ENCODE data around the gene KLHL1. TPM values are rescaled to one million over a fixed set of nuclear protein-coding genes. Genes with fewer than 3 reads are reported as not detected.

The KLHL1 gene
- total RNA-seq, 1 experiment from 2014 or later, result not detected

DNA sequence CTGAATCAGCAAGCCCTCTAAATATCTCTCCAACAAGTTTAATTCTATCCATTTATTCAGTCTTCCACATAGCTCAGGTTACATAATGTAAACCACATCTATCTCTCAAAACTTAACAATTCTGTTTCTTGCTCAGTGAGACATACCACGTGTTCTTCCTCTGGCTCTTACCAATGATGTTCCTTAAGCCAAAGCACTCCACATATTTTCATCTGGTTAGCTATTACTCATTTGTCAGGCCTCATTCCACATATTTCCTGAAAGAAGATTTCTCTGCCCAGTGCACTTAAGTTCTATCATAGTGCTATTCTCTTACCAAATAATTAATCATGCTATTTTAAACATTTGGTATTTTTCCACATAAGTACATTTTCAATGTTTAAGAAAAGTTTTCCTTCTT is 403.9 kb downstream of the KLHL1 start:
- POLR2A ChIA-PET, result no interaction called here
- TF ChIP-seq, protein P1, sequence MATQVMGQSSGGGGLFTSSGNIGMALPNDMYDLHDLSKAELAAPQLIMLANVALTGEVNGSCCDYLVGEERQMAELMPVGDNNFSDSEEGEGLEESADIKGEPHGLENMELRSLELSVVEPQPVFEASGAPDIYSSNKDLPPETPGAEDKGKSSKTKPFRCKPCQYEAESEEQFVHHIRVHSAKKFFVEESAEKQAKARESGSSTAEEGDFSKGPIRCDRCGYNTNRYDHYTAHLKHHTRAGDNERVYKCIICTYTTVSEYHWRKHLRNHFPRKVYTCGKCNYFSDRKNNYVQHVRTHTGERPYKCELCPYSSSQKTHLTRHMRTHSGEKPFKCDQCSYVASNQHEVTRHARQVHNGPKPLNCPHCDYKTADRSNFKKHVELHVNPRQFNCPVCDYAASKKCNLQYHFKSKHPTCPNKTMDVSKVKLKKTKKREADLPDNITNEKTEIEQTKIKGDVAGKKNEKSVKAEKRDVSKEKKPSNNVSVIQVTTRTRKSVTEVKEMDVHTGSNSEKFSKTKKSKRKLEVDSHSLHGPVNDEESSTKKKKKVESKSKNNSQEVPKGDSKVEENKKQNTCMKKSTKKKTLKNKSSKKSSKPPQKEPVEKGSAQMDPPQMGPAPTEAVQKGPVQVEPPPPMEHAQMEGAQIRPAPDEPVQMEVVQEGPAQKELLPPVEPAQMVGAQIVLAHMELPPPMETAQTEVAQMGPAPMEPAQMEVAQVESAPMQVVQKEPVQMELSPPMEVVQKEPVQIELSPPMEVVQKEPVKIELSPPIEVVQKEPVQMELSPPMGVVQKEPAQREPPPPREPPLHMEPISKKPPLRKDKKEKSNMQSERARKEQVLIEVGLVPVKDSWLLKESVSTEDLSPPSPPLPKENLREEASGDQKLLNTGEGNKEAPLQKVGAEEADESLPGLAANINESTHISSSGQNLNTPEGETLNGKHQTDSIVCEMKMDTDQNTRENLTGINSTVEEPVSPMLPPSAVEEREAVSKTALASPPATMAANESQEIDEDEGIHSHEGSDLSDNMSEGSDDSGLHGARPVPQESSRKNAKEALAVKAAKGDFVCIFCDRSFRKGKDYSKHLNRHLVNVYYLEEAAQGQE (IDR thresholded peaks at IDR 0.05; ENCODE audit: insufficient read depth in 1 of 2, low read depth in 2 of 2, low read length in 1 of 2), result no peak
- TF ChIP-seq TCF7L2 (IDR thresholded peaks at IDR 0.05; ENCODE audit: low read depth, low read length) (no peak), SIN3A (IDR thresholded peaks at IDR 0.05; ENCODE audit: borderline replicate concordance, insufficient read depth, low read depth, low read length) (no peak), POLR2AphosphoS5 (IDR thresholded peaks at IDR 0.05; ENCODE audit: low read depth, low read length) (no peak)
- TF ChIP-seq, protein P2, sequence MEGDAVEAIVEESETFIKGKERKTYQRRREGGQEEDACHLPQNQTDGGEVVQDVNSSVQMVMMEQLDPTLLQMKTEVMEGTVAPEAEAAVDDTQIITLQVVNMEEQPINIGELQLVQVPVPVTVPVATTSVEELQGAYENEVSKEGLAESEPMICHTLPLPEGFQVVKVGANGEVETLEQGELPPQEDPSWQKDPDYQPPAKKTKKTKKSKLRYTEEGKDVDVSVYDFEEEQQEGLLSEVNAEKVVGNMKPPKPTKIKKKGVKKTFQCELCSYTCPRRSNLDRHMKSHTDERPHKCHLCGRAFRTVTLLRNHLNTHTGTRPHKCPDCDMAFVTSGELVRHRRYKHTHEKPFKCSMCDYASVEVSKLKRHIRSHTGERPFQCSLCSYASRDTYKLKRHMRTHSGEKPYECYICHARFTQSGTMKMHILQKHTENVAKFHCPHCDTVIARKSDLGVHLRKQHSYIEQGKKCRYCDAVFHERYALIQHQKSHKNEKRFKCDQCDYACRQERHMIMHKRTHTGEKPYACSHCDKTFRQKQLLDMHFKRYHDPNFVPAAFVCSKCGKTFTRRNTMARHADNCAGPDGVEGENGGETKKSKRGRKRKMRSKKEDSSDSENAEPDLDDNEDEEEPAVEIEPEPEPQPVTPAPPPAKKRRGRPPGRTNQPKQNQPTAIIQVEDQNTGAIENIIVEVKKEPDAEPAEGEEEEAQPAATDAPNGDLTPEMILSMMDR (IDR thresholded peaks at IDR 0.05), result no peak
- no peaks in the 10 kb centered on the region for H3K36me3 ChIP-seq (ENCODE audit: control insufficient read depth, insufficient read depth, low read length)
- no peaks in the 10 kb centered on the region for H3K9me3 ChIP-seq (ENCODE audit: control insufficient read depth, insufficient read depth, low read depth, low read length)
- BruUV-seq (replicated peaks), result no TSS peak
- no peaks in the 10 kb centered on the region for H3K4me1 ChIP-seq (ENCODE audit: control insufficient read depth, insufficient read depth, low read length)
- no peak overlapping the region for H3K4me3 ChIP-seq (ENCODE audit: low read depth in 2 of 2, low read length in 2 of 2)
- H3K27ac ChIP-seq (ENCODE audit: low read length), result no peak overlapping the region
- H3K27me3 ChIP-seq (ENCODE audit: control insufficient read depth, insufficient read depth, low read length), result no peaks in the 10 kb centered on the region
- ATAC-seq, result no peak
- DNase-seq (ENCODE audit: low read depth, low spot score), result no peak
- in situ Hi-C loops (cut with HindIII; ENCODE audit: low pct_unique_long_range_greater_than_20kb, low sequenced_read_pairs) (no loop called here), intact Hi-C loops (cut with micrococcal nuclease; ENCODE audit: unreplicated experiment) (no loop called here)
- CTCF ChIA-PET, result no interaction called here

DNA sequence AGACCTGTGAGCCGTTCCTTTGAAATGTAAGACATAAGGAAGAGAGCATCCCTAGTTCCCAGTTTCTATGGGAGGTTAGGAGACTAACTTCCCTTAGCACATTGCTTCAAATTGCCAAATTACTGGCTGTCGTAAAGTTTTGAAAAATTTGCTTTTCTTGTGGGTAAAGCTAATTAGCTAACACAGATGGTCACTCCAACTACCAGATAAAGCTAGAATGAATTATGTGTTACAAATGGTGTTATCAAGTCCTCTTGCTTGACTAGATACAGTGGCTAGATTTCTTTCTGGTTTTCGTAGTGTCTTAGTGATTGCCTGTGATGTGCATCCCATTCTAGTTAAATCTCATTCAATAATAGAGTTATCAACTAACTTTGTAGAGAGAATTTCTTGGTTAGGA is 417.3 kb downstream of the KLHL1 start:
- Histone ChIP-seq H3K27me3 (ENCODE audit: control insufficient read depth, insufficient read depth, low read length) (no peaks in the 10 kb centered on the region), H3K4me3 (ENCODE audit: low read depth in 2 of 2, low read length in 2 of 2) (no peak overlapping the region), H3K9me3 (ENCODE audit: control insufficient read depth, insufficient read depth, low read depth, low read length) (no peaks in the 10 kb centered on the region), H3K36me3 (ENCODE audit: control insufficient read depth, insufficient read depth, low read length) (no peaks in the 10 kb centered on the region), H3K27ac (ENCODE audit: low read length) (no peak overlapping the region), H3K4me1 (ENCODE audit: control insufficient read depth, insufficient read depth, low read length) (no peaks in the 10 kb centered on the region)
- DNase-seq (ENCODE audit: low read depth, low spot score), result no peak
- POLR2A ChIA-PET, result no interaction called here
- in situ Hi-C loops (cut with HindIII; ENCODE audit: low pct_unique_long_range_greater_than_20kb, low sequenced_read_pairs), result no loop called here
- BruUV-seq (replicated peaks), result no TSS peak
- CTCF ChIA-PET, result no interaction called here
- intact Hi-C loops (cut with micrococcal nuclease; ENCODE audit: unreplicated experiment), result no loop called here
- TF ChIP-seq, protein P1 (IDR thresholded peaks at IDR 0.05; ENCODE audit: insufficient read depth in 1 of 2, low read depth in 2 of 2, low read length in 1 of 2), result no peak
- ATAC-seq, result no peak

All from Panc1 (cell line).